ENCODE results near the gene ENDOD1.

Gene ENDOD1

DNA sequence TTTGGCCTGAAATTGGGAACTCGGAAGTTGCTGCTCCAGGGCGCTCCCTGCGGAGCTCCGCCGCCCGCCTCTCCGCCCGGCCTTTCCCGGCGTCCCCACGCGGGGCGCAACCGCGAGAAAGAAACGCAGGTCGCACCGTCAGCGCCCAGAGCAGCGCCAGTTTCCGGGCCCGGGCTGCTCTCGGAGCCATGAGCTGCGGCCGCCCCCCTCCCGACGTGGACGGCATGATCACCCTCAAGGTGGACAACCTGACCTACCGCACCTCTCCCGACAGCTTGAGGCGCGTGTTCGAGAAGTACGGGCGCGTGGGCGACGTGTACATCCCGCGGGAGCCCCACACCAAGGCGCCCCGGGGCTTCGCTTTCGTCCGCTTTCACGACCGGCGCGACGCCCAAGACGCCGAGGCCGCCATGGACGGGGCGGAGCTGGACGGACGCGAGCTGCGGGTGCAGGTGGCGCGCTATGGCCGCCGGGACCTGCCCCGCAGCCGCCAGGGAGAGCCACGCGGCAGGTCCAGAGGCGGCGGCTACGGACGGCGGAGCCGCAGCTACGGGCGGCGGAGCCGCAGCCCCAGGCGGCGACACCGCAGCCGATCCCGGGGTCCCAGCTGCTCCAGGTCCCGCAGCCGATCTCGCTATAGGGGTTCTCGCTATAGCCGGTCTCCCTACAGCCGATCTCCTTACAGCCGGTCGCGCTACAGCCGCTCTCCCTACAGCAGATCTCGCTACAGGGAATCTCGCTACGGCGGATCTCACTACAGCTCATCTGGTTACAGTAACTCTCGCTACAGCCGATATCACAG lies 22.4 kb upstream of the ENDOD1 start:
- Mint-ChIP-seq H3K27me3 (no peaks in the 10 kb centered on the region), H3K9me3 (no peaks in the 10 kb centered on the region), H3K4me3 (peak overlapping the region; percentile 97), H3K36me3 (ENCODE audit: low read depth) (peaks cover 18% of the 10 kb centered on the region), H3K27ac (peak overlapping the region; percentile 96), H3K4me1 (peaks cover 24% of the 10 kb centered on the region)
- ATAC-seq (peak; percentile 72), DNase-seq (peak; percentile 80)

DNA sequence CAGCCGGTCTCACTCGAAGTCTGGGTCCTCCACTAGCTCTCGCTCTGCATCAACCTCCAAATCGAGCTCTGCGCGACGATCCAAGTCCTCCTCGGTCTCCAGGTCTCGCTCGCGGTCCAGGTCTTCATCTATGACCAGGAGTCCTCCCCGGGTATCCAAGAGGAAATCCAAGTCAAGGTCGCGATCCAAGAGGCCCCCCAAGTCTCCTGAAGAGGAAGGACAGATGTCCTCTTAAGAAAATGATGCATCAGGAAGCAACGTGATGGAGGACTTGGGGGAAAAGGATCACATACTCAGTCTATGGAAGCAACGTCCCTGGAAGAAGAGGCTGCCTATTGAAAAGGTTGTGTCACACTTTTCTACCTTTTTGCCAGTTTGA lies 21.8 kb upstream of the ENDOD1 start:
- Mint-ChIP-seq H3K9me3 (no peaks in the 10 kb centered on the region), H3K27me3 (no peaks in the 10 kb centered on the region), H3K4me3 (peak overlapping the region; percentile 97), H3K27ac (peak overlapping the region; percentile 96), H3K4me1 (peaks cover 27% of the 10 kb centered on the region), H3K36me3 (ENCODE audit: low read depth) (peaks cover 18% of the 10 kb centered on the region)
- DNase-seq (no peak), ATAC-seq (no peak)

DNA sequence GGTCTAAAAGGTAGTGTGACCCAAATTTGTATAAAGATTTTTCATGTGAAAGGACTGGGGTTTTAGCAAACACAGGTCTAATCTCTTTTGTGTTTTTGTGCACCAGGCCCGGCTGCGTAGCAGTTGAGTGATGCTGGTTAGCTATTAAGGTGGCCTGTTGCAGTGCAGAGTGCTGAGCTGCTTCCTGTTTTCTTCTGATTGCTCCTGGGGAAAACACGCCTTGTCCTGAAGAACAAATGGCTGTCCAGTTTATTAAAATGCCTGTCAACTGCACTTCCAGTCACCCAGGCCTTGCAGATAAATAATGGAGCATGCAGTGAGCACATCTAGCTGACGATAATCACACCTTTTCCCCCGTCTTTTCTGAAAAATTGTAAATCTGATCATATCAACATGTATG lies 21.1 kb upstream of the ENDOD1 start:
- H3K9me3 Mint-ChIP-seq: no peaks in the 10 kb centered on the region
- no peaks in the 10 kb centered on the region for H3K27me3 Mint-ChIP-seq
- H3K4me1 Mint-ChIP-seq: peaks cover 31% of the 10 kb centered on the region
- peak; percentile 88 for ATAC-seq
- peak; percentile 64 for DNase-seq
- peak overlapping the region; percentile 96 for H3K27ac Mint-ChIP-seq
- H3K36me3 Mint-ChIP-seq (ENCODE audit: low read depth): peaks cover 18% of the 10 kb centered on the region
- H3K4me3 Mint-ChIP-seq: peak overlapping the region; percentile 97

DNA sequence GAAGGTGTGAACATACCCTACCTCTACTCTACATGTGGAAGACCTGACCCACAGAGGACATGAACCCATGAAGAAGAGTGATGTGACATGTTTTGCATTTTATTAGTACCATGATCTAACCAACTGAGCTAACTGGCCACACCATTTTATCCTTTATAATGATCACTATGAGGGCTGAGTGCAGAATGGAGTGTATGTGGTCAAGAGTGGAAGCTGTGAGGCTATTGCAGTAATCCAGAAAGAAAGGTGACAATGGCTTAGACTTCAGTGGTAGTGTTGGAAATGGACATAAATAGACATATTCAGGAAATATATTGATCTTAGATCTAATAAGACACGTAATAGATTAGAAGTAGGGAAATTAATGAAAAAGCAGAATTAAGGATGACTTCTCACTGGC lies 19.2 kb upstream of the ENDOD1 start:
- no peaks in the 10 kb centered on the region for H3K9me3 Mint-ChIP-seq
- H3K27me3 Mint-ChIP-seq: no peaks in the 10 kb centered on the region
- peaks cover 18% of the 10 kb centered on the region for H3K36me3 Mint-ChIP-seq (ENCODE audit: low read depth)
- ATAC-seq: no peak
- H3K4me3 Mint-ChIP-seq: no peak overlapping the region
- H3K4me1 Mint-ChIP-seq: peaks cover 31% of the 10 kb centered on the region
- no peak for DNase-seq
- no peak overlapping the region for H3K27ac Mint-ChIP-seq

DNA sequence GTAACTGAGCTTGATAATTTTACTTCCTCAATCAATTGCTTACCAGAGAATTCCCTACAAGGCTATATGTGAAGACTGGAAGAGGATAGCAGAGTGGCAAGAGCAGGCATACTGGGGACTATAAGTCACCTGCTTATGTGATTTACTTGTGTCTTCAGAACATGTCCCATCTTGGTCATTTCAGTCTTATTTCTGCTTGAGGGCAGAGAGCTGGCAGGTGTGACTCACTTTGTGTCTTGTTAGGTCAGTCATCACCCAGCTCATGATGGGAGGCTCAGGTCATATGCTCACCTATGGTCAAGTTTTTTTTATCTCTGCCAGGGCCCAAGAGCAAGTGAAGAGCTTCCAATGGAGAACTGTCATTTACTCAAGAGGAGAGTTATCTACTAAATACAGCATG lies 16.7 kb upstream of the ENDOD1 start:
- DNase-seq (no peak), ATAC-seq (no peak)
- peaks cover 16% of the 10 kb centered on the region for H3K36me3 Mint-ChIP-seq (ENCODE audit: low read depth)
- no peak overlapping the region for H3K4me3 Mint-ChIP-seq
- no peaks in the 10 kb centered on the region for H3K27me3 Mint-ChIP-seq
- no peak overlapping the region for H3K27ac Mint-ChIP-seq
- peaks cover 26% of the 10 kb centered on the region for H3K4me1 Mint-ChIP-seq
- H3K9me3 Mint-ChIP-seq: no peaks in the 10 kb centered on the region

DNA sequence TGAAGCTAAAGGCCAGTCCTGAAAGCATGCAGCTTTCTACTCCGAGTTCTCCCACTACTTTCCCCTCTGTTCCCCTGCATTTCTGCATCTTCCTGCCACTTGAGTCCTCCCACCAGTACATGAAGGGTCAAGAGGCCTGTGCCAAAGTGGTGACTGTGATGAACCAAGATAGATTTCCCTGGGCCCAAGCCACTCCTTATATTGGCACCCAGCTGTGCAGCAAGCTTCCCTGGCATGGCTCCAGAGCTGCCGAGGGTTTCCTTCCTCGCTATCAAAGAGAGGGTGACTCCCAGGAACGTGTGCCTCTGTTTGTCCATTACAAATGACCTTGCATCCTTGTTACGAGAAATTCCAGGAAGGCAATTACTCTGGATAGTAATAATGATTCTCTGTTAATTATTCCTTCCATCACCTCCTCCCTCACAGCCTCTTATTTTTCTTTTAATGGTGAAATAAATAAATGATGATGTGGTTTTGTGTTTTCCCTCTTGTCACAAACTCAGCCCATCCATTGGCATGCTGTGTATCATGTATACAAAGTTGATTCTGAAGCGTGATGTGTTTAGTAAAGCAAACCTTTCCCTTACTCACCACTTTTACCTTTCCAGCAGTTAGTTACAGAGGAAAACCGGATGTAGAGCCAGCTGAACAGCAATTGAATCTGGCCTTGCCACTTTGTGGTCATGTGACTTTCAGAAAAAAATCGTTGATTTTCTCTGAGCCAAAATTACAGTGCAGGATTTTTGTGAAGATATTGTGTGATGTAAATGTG lies 14.7 kb upstream of the ENDOD1 start:
- DNase-seq: no peak
- Mint-ChIP-seq H3K27me3 (no peaks in the 10 kb centered on the region), H3K4me1 (peaks cover 17% of the 10 kb centered on the region), H3K9me3 (no peaks in the 10 kb centered on the region), H3K36me3 (ENCODE audit: low read depth) (peaks cover 10% of the 10 kb centered on the region), H3K27ac (no peak overlapping the region), H3K4me3 (no peak overlapping the region)
- ATAC-seq: no peak

DNA sequence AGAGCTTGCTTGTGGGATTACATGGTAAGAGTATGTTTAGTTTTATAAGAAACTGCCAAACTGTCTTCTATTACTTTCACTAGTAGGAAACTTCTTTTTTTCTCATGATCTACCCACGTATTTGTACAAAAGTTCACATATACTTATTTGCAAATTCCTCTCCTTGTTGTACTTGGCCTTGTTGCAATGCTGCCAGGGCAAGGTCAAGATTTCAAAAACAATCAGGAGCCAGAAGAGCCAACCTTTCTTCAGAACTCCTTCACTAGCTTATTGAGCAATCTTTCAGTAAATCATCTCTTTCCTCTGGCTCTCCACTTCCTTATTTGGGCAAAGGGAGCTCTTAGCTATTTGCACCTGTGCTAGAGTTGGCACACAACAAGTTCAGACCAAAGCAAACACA lies 13.2 kb upstream of the ENDOD1 start:
- no peaks in the 10 kb centered on the region for H3K9me3 Mint-ChIP-seq

DNA sequence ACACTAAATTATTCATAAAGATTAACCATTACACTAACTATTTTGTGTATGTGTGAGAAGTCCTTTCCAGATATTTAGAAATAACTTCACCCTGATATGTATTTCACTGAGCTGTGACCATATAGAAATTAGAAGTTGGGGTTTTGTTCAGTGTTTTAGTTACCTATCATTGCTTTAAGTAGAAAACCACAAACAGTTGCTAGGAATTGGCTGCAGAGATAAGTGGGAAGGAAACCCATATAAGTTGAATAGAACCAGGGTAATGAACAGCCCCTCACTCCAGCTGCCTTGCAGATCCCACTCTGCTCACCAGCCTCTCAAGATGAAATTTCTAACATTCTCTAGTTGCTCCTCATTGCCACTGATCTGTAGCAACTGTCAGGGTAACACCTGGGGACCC lies 12.7 kb upstream of the ENDOD1 start:
- Mint-ChIP-seq H3K4me1 (peaks cover 10% of the 10 kb centered on the region), H3K9me3 (no peaks in the 10 kb centered on the region), H3K4me3 (no peak overlapping the region), H3K36me3 (ENCODE audit: low read depth) (no peaks in the 10 kb centered on the region), H3K27me3 (no peaks in the 10 kb centered on the region), H3K27ac (no peak overlapping the region)
- DNase-seq: no peak
- no peak for ATAC-seq

More for the DNA sequence above, 13.2 kb upstream of the ENDOD1 start:
- DNase-seq: no peak
- ATAC-seq: no peak
- Mint-ChIP-seq H3K36me3 (ENCODE audit: low read depth) (peaks cover 4% of the 10 kb centered on the region), H3K4me3 (no peak overlapping the region), H3K27me3 (no peaks in the 10 kb centered on the region), H3K4me1 (peaks cover 9% of the 10 kb centered on the region), H3K27ac (no peak overlapping the region)

DNA sequence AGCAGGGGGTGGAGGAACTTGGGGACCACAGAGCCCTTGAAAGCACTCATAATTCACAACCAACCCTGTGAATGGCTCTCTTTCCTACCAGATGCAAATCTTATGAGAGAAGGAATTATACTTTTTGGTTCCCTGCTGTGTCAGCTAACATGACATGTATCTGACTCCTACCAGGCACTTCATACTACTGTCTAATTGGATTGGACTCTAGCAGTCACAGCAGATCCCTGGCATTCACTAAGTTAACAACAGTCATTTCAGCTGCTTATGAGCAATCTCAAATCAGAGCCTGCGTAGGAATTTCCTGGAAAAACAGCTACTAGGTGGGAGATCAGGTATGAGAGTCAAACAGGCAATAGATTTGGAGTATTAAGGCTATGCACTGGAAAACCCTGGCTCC lies 11.1 kb upstream of the ENDOD1 start:
- ATAC-seq: no peak
- no peak for DNase-seq
- H3K36me3 Mint-ChIP-seq (ENCODE audit: low read depth): no peaks in the 10 kb centered on the region
- no peaks in the 10 kb centered on the region for H3K9me3 Mint-ChIP-seq
- peaks cover 8% of the 10 kb centered on the region for H3K4me1 Mint-ChIP-seq
- H3K27me3 Mint-ChIP-seq: no peaks in the 10 kb centered on the region
- H3K27ac Mint-ChIP-seq: no peak overlapping the region
- no peak overlapping the region for H3K4me3 Mint-ChIP-seq

DNA sequence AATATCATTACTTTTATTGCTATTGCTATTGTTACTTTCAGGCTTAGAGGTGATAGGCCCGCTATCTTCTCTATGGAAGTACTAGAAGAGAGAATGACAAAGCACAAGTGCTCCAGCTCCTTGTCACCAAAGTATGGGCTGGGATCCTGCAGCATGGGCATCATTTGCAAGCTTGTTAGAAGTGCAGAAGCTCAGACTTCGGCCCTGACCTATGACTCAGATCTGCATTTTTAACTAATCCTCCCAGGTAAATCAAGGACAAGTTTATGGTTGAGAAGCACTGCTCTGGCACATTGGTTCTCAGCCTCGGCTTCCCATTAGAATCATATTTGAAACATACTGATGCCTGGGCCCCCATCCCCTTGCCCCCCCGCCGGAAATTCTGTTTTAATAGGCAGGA lies 8.6 kb upstream of the ENDOD1 start:
- ATAC-seq (no peak), DNase-seq (no peak)
- H3K27me3 Mint-ChIP-seq: no peaks in the 10 kb centered on the region
- H3K36me3 Mint-ChIP-seq (ENCODE audit: low read depth): no peaks in the 10 kb centered on the region
- H3K4me3 Mint-ChIP-seq: no peak overlapping the region
- H3K4me1 Mint-ChIP-seq: peaks cover 30% of the 10 kb centered on the region
- no peaks in the 10 kb centered on the region for H3K9me3 Mint-ChIP-seq
- H3K27ac Mint-ChIP-seq: no peak overlapping the region

DNA sequence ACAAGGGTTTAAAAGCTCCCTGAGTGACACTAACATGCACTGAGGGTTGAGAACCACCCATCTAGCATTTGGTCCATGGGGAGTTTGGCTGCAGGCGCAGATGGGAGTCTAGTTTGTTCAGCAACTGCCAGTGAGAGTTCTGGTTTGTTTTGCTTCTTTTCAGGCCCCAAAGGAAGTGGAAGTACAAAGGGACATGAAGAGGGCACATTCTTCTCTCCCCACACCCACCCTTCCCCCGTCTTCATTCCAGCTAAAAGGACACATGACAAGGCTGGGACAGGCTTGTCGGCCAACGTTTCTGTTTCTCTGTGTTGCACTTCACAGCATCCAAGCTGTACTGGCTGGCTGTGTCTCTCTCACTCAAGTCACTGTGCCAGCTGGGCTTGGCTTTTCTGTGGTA lies 8.2 kb upstream of the ENDOD1 start:
- no peak overlapping the region for H3K27ac Mint-ChIP-seq
- no peak overlapping the region for H3K4me3 Mint-ChIP-seq
- H3K36me3 Mint-ChIP-seq (ENCODE audit: low read depth): no peaks in the 10 kb centered on the region
- DNase-seq (no peak), ATAC-seq (no peak)
- H3K27me3 Mint-ChIP-seq: no peaks in the 10 kb centered on the region
- no peaks in the 10 kb centered on the region for H3K9me3 Mint-ChIP-seq
- H3K4me1 Mint-ChIP-seq: peaks cover 33% of the 10 kb centered on the region

DNA sequence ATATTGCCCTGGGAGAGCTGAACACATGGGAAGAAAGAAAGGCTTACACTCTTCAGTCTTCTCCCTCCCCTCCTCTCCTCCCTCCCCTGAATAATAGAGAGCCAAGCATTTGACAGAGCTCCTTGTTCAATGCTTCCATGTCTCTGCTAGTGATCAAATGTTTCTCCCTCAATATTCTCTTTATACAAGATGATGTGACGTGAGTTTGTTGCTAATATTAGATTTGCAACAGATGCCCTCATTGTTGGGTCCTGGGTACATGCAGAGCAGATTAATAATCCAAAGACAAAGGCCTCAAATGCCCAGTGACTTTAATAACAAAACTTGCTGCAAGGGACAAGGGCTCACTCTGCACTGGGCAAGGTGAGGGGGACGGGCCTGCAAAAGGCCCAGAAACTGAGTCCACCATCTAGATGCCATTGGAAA lies 7.1 kb upstream of the ENDOD1 start:
- Mint-ChIP-seq H3K27ac (no peak overlapping the region), H3K4me1 (peaks cover 33% of the 10 kb centered on the region), H3K4me3 (no peak overlapping the region), H3K9me3 (no peaks in the 10 kb centered on the region), H3K36me3 (ENCODE audit: low read depth) (no peaks in the 10 kb centered on the region), H3K27me3 (no peaks in the 10 kb centered on the region)
- ATAC-seq: no peak
- no peak for DNase-seq

DNA sequence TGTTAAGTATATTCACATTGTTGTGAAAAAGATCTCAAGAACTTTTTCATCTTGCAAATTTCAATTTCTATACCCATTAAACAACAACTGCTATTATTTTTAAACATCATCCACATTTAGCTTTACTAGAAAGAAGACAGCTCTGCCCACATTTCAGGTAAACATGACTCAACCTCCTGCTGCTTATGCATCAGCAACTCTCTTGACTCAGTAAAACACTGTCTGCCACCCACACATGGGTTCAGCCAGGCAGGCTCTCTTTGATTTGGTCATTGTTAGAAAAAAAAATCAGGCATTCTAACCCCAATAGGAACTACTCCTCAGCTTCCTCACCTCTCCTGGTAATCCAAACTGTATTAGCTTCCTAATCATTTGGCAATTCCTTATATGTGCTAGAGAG lies 5.1 kb upstream of the ENDOD1 start:
- Mint-ChIP-seq H3K27me3 (no peaks in the 10 kb centered on the region), H3K4me3 (no peak overlapping the region), H3K36me3 (ENCODE audit: low read depth) (no peaks in the 10 kb centered on the region), H3K4me1 (peaks cover 46% of the 10 kb centered on the region), H3K27ac (peak overlapping the region; percentile 48), H3K9me3 (no peaks in the 10 kb centered on the region)
- ATAC-seq (peak; percentile 80), DNase-seq (peak; percentile 46)

DNA sequence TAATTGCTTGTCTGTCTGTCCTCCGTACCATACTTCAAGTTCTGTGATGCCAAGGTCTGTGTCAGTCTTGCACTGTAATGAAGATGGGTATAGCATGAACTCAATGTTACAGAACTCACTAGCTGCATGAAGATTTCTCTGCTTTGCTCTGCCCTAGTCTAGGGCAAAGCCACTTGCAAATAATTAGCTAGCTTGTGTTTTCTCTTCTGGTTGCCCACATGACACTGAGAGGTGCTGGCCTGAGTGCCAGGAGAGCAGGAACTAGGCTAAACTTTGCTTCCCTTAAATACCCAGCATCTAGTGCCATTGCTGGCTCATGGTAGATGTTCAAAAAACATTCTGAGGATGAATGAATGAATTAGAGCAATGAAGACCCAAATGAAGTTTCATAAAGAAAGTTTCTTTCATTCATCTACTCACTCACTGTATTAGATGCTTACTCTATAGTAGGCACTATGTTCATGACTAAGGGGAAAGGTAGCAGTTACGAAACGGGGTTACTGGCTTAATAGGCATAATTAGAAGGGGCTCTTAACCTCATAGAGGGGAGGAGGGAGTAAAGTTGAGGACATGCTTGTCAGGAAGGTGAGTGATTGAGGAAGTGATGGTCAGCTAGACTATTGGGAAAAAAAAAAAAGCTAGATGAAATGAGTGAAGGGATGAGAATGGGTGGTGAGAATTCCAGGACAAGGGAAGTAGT lies 4.4 kb upstream of the ENDOD1 start:
- peaks cover 47% of the 10 kb centered on the region for H3K4me1 Mint-ChIP-seq
- no peak for DNase-seq
- H3K27ac Mint-ChIP-seq: peak overlapping the region; percentile 52
- no peaks in the 10 kb centered on the region for H3K36me3 Mint-ChIP-seq (ENCODE audit: low read depth)
- no peaks in the 10 kb centered on the region for H3K27me3 Mint-ChIP-seq
- no peaks in the 10 kb centered on the region for H3K9me3 Mint-ChIP-seq
- ATAC-seq: no peak
- H3K4me3 Mint-ChIP-seq: no peak overlapping the region

DNA sequence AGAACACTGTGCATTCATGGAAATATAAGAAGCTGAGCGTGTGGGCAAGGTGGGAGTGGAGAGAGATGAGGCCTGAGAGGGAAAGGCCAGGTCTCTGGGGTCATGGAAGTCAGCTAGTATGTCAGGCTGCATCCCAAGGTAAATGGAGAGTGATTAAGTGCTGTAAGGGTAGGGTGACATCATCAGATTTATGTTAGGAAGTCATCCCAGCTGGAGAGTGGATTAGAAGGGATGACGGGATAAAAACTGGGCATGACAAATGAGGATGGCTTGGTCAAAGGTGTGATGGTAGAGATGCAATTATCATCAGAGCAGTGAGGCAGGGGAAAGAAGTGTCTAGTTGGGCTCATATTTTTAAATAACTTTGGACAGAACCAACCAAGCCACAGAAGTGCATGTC lies 3.5 kb upstream of the ENDOD1 start:
- Mint-ChIP-seq H3K4me1 (peaks cover 56% of the 10 kb centered on the region), H3K9me3 (no peaks in the 10 kb centered on the region), H3K27ac (no peak overlapping the region), H3K27me3 (no peaks in the 10 kb centered on the region), H3K4me3 (no peak overlapping the region), H3K36me3 (ENCODE audit: low read depth) (no peaks in the 10 kb centered on the region)
- ATAC-seq (no peak), DNase-seq (no peak)
